Measurements from ENCODE around the gene GPSM1. TPM values are rescaled to one million over a fixed set of nuclear protein-coding genes. Genes with fewer than 3 reads are reported as not detected.

The GPSM1 gene
- total and polyA plus RNA-seq, 7 experiments from 2014 or later = 0.87 to 11.5 (median 8.4) TPM

- Histone ChIP-seq H3K27me3 (ENCODE audit: control insufficient read depth in 2 of 2, insufficient read depth in 2 of 2, low read length in 2 of 2) (no peaks in the 10 kb centered on the region), H3K27ac (ENCODE audit: low read depth, low read length) (no peak overlapping the region), H3K4me3 (ENCODE audit: low read length) (no peak overlapping the region), H3K36me3 (ENCODE audit: control insufficient read depth in 2 of 3, insufficient read depth in 3 of 3, low read length in 3 of 3) (no peaks in the 10 kb centered on the region), H3K9me3 (ENCODE audit: control insufficient read depth in 2 of 3, low read length in 3 of 3) (no peaks in the 10 kb centered on the region), H3K4me1 (ENCODE audit: control insufficient read depth in 2 of 2, insufficient read depth in 2 of 2, low read length in 2 of 2) (no peaks in the 10 kb centered on the region)
- Mint-ChIP-seq H3K27ac (no peak overlapping the region), H3K4me1 (peaks cover 0 to 5% (median 0%) of the 10 kb centered on the region in 7 donors), H3K4me3 (no peak overlapping the region), H3K9me3 (no peaks in the 10 kb centered on the region), H3K36me3 (no peaks in the 10 kb centered on the region), H3K27me3 (no peaks in the 10 kb centered on the region)
- CTCF ChIA-PET = no interaction called here
- ATAC-seq (no peak), DNase-seq (no peak)
- POLR2A ChIA-PET = no interaction called here
- intact Hi-C loops (cut with micrococcal nuclease) = no loop called here
Measured at GRCh38 chr9:136304456-136304855, 22.9 kb upstream of the GPSM1 start.

DNA sequence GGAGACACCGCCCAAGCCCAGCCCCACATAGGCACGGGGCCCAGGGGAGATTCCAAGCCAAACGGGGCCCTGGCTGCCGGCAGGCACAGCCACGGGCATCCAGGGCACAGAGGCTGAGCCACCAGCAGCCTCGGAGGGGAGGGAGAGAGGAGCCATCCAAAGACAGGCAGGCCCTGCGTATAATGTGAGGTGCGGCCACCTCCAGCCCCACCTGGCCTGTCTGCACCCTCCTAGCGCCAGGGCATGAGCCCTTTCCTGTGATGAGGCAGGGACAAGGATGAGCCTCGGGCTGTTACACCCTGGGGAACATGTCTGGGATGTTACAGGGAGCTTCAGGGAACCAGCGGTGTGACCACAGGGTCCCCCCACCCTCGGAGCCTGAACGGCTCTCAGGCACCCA lies 22.4 kb upstream of the GPSM1 start:
- H3K27me3 ChIP-seq (ENCODE audit: control insufficient read depth in 2 of 2, insufficient read depth in 2 of 2, low read length in 2 of 2) = no peaks in the 10 kb centered on the region
- H3K27me3 Mint-ChIP-seq = no peaks in the 10 kb centered on the region
- H3K9me3 Mint-ChIP-seq = no peaks in the 10 kb centered on the region
- no peaks in the 10 kb centered on the region for H3K9me3 ChIP-seq (ENCODE audit: control insufficient read depth in 2 of 3, low read length in 3 of 3)
- H3K36me3 ChIP-seq (ENCODE audit: control insufficient read depth in 2 of 3, insufficient read depth in 3 of 3, low read length in 3 of 3) = no peaks in the 10 kb centered on the region
- ChIA-PET POLR2A (no interaction called here), CTCF (no interaction called here)
- H3K27ac ChIP-seq (ENCODE audit: low read depth, low read length) = no peak overlapping the region
- H3K4me3 ChIP-seq (ENCODE audit: low read length) = no peak overlapping the region
- intact Hi-C loops (cut with micrococcal nuclease) = no loop called here
- no peak overlapping the region for H3K4me3 Mint-ChIP-seq
- no peaks in the 10 kb centered on the region for H3K36me3 Mint-ChIP-seq
- DNase-seq (no peak), ATAC-seq (no peak)
- peaks cover 0 to 5% (median 0%) of the 10 kb centered on the region in 7 donors for H3K4me1 Mint-ChIP-seq
- H3K4me1 ChIP-seq (ENCODE audit: control insufficient read depth in 2 of 2, insufficient read depth in 2 of 2, low read length in 2 of 2) = no peaks in the 10 kb centered on the region
- H3K27ac Mint-ChIP-seq = no peak overlapping the region

- Histone ChIP-seq H3K4me1 (ENCODE audit: control insufficient read depth in 2 of 2, insufficient read depth in 2 of 2, low read length in 2 of 2) (no peaks in the 10 kb centered on the region), H3K36me3 (ENCODE audit: control insufficient read depth in 2 of 3, insufficient read depth in 3 of 3, low read length in 3 of 3) (no peaks in the 10 kb centered on the region), H3K4me3 (ENCODE audit: low read length) (no peak overlapping the region), H3K27me3 (ENCODE audit: control insufficient read depth in 2 of 2, insufficient read depth in 2 of 2, low read length in 2 of 2) (no peaks in the 10 kb centered on the region), H3K27ac (ENCODE audit: low read depth, low read length) (no peak overlapping the region), H3K9me3 (ENCODE audit: control insufficient read depth in 2 of 3, low read length in 3 of 3) (no peaks in the 10 kb centered on the region)
- POLR2A ChIA-PET = no interaction called here
- no peak for ATAC-seq
- CTCF ChIA-PET = no interaction called here
- H3K36me3 Mint-ChIP-seq = no peaks in the 10 kb centered on the region
- no peaks in the 10 kb centered on the region for H3K27me3 Mint-ChIP-seq
- intact Hi-C loops (cut with micrococcal nuclease) = no loop called here
- no peak overlapping the region for H3K27ac Mint-ChIP-seq
- H3K4me1 Mint-ChIP-seq = peaks cover 0 to 5% (median 0%) of the 10 kb centered on the region in 7 donors
- H3K4me3 Mint-ChIP-seq = no peak overlapping the region
- H3K9me3 Mint-ChIP-seq = no peaks in the 10 kb centered on the region
- no peak for DNase-seq
Measured at GRCh38 chr9:136305804-136306203, 21.5 kb upstream of the GPSM1 start.

GRCh38 chr9:136306211-136307208 lies 20.8 kb upstream of the GPSM1 start:
- no peak for DNase-seq
- H3K27me3 ChIP-seq (ENCODE audit: control insufficient read depth in 2 of 2, insufficient read depth in 2 of 2, low read length in 2 of 2) = no peaks in the 10 kb centered on the region
- intact Hi-C loops (cut with micrococcal nuclease) = no loop called here
- Mint-ChIP-seq H3K27ac (peak overlapping the region in 1 of 9 donors; percentile 38), H3K4me1 (peaks cover 0 to 5% (median 0%) of the 10 kb centered on the region in 7 donors), H3K27me3 (no peaks in the 10 kb centered on the region), H3K36me3 (no peaks in the 10 kb centered on the region), H3K4me3 (no peak overlapping the region), H3K9me3 (no peaks in the 10 kb centered on the region)
- peak; percentile 39 for ATAC-seq
- CTCF ChIA-PET = interaction anchor here (0.6 kb wide), 1 partner anchor 158 kb away, joined by 3 read pairs; no protein-coding TSS in a partner anchor
- H3K36me3 ChIP-seq (ENCODE audit: control insufficient read depth in 2 of 3, insufficient read depth in 3 of 3, low read length in 3 of 3) = no peaks in the 10 kb centered on the region
- H3K27ac ChIP-seq (ENCODE audit: low read depth, low read length) = no peak overlapping the region
- POLR2A ChIA-PET = no interaction called here
- H3K4me1 ChIP-seq (ENCODE audit: control insufficient read depth in 2 of 2, insufficient read depth in 2 of 2, low read length in 2 of 2) = no peaks in the 10 kb centered on the region
- H3K9me3 ChIP-seq (ENCODE audit: control insufficient read depth in 2 of 3, low read length in 3 of 3) = no peaks in the 10 kb centered on the region
- H3K4me3 ChIP-seq (ENCODE audit: low read length) = no peak overlapping the region

- no peak for ATAC-seq
- H3K27me3 ChIP-seq (ENCODE audit: control insufficient read depth in 2 of 2, insufficient read depth in 2 of 2, low read length in 2 of 2) = no peaks in the 10 kb centered on the region
- Mint-ChIP-seq H3K4me3 (no peak overlapping the region), H3K36me3 (no peaks in the 10 kb centered on the region), H3K27me3 (no peaks in the 10 kb centered on the region), H3K9me3 (no peaks in the 10 kb centered on the region), H3K4me1 (peaks cover 0 to 5% (median 0%) of the 10 kb centered on the region in 7 donors), H3K27ac (no peak overlapping the region)
- H3K36me3 ChIP-seq (ENCODE audit: control insufficient read depth in 2 of 3, insufficient read depth in 3 of 3, low read length in 3 of 3) = no peaks in the 10 kb centered on the region
- no peaks in the 10 kb centered on the region for H3K9me3 ChIP-seq (ENCODE audit: control insufficient read depth in 2 of 3, low read length in 3 of 3)
- no peak overlapping the region for H3K4me3 ChIP-seq (ENCODE audit: low read length)
- H3K4me1 ChIP-seq (ENCODE audit: control insufficient read depth in 2 of 2, insufficient read depth in 2 of 2, low read length in 2 of 2) = no peaks in the 10 kb centered on the region
- ChIA-PET POLR2A (no interaction called here), CTCF (interaction anchor here (0.6 kb wide), 1 partner anchor 157 kb away, joined by 3 read pairs; no protein-coding TSS in a partner anchor)
- H3K27ac ChIP-seq (ENCODE audit: low read depth, low read length) = no peak overlapping the region
- DNase-seq = no peak
- intact Hi-C loops (cut with micrococcal nuclease) = no loop called here
Measured at GRCh38 chr9:136307215-136307750, 20.1 kb upstream of the GPSM1 start.

- intact Hi-C loops (cut with micrococcal nuclease) = no loop called here
- DNase-seq (no peak), ATAC-seq (no peak)
- H3K36me3 ChIP-seq (ENCODE audit: control insufficient read depth in 2 of 3, insufficient read depth in 3 of 3, low read length in 3 of 3) = no peaks in the 10 kb centered on the region
- no peaks in the 10 kb centered on the region for H3K9me3 ChIP-seq (ENCODE audit: control insufficient read depth in 2 of 3, low read length in 3 of 3)
- H3K4me1 ChIP-seq (ENCODE audit: control insufficient read depth in 2 of 2, insufficient read depth in 2 of 2, low read length in 2 of 2) = no peaks in the 10 kb centered on the region
- ChIA-PET POLR2A (no interaction called here), CTCF (no interaction called here)
- H3K4me3 Mint-ChIP-seq = no peak overlapping the region
- H3K9me3 Mint-ChIP-seq = no peaks in the 10 kb centered on the region
- no peak overlapping the region for H3K27ac ChIP-seq (ENCODE audit: low read depth, low read length)
- no peak overlapping the region for H3K4me3 ChIP-seq (ENCODE audit: low read length)
- no peaks in the 10 kb centered on the region for H3K27me3 ChIP-seq (ENCODE audit: control insufficient read depth in 2 of 2, insufficient read depth in 2 of 2, low read length in 2 of 2)
- no peaks in the 10 kb centered on the region for H3K36me3 Mint-ChIP-seq
- no peaks in the 10 kb centered on the region for H3K27me3 Mint-ChIP-seq
- no peak overlapping the region for H3K27ac Mint-ChIP-seq
- H3K4me1 Mint-ChIP-seq = peaks cover 0 to 5% (median 0%) of the 10 kb centered on the region in 7 donors
Measured at GRCh38 chr9:136308006-136308701, 19.2 kb upstream of the GPSM1 start.
